Measurements from ENCODE around the gene FZR1.

The FZR1 gene

GRCh38 chr19:3538258-3538929, 32.3 kb downstream of the FZR1 start:
- in situ Hi-C loops (cut with MboI; ENCODE audit: low pct_unique_long_range_greater_than_20kb, low sequenced_read_pairs, unreplicated experiment): no loop called here
- TF ChIP-seq CTCF (IDR thresholded peaks at IDR 0.05; ENCODE audit: extremely low read depth, insufficient read depth, missing control alignments): no peak
- no peak for DNase-seq (ENCODE audit: low spot score)

- in situ Hi-C loops (cut with MboI; ENCODE audit: low pct_unique_long_range_greater_than_20kb, low sequenced_read_pairs, unreplicated experiment): no loop called here
- no peak for DNase-seq (ENCODE audit: low spot score)
- TF ChIP-seq CTCF (IDR thresholded peaks at IDR 0.05; ENCODE audit: extremely low read depth, insufficient read depth, missing control alignments): no peak
These were observed 33.0 kb downstream of the FZR1 start, which contains the start of gene TEKTIP1 for GRCh38 chr19:3538965-3539755. Gene TEKTIP1 (plus strand): TSS chr19:3539174. CDS start chr19:3539178, 4 bp downstream.

GRCh38 chr19:3539756-3540118, 33.6 kb downstream of the FZR1 start:
- no peak for DNase-seq (ENCODE audit: low spot score)
- no peak for TF ChIP-seq CTCF (IDR thresholded peaks at IDR 0.05; ENCODE audit: extremely low read depth, insufficient read depth, missing control alignments)
- in situ Hi-C loops (cut with MboI; ENCODE audit: low pct_unique_long_range_greater_than_20kb, low sequenced_read_pairs, unreplicated experiment): no loop called here

GRCh38 chr19:3543150-3544057, 37.3 kb downstream of the FZR1 start:
- no peak for TF ChIP-seq CTCF (IDR thresholded peaks at IDR 0.05; ENCODE audit: extremely low read depth, insufficient read depth, missing control alignments)
- in situ Hi-C loops (cut with MboI; ENCODE audit: low pct_unique_long_range_greater_than_20kb, low sequenced_read_pairs, unreplicated experiment): no loop called here
- DNase-seq (ENCODE audit: low spot score): no peak

- in situ Hi-C loops (cut with MboI; ENCODE audit: low pct_unique_long_range_greater_than_20kb, low sequenced_read_pairs, unreplicated experiment): no loop called here
- DNase-seq (ENCODE audit: low spot score): no peak
- TF ChIP-seq CTCF (IDR thresholded peaks at IDR 0.05; ENCODE audit: extremely low read depth, insufficient read depth, missing control alignments): no peak
These were observed 37.9 kb downstream of the FZR1 start for GRCh38 chr19:3544058-3544376.
